ENCODE results near the gene PSTPIP1. TPM values are rescaled to one million over a fixed set of nuclear protein-coding genes. Genes with fewer than 3 reads are reported as not detected.
"Not testable (repeated sequence)": the region's sequence is repeated elsewhere in the genome, so short reads cannot be mapped to it uniquely, and the experiment has no call there.

The PSTPIP1 gene
- 0.57 TPM for polyA plus RNA-seq (2013, experiment 1 of 2; ENCODE audit: insufficient read length)
- 0.67 TPM for polyA plus RNA-seq (2013, experiment 2 of 2; ENCODE audit: insufficient read length)

- DNase-seq, result no peak
Observed at GRCh38 chr15:76994971-76995945, at the start of gene PSTPIP1. Gene PSTPIP1 (plus strand): TSS chr15:76995126. CDS start chr15:76995574, 448 bp downstream.

GRCh38 chr15:76945494-76946093 is 49.3 kb upstream of the PSTPIP1 start:
- DNase-seq, result peak; percentile 54

- no peak for DNase-seq
Observed at GRCh38 chr15:76947454-76947853, 47.5 kb upstream of the PSTPIP1 start.

- no peak for DNase-seq
Observed at GRCh38 chr15:76951220-76951619, 43.7 kb upstream of the PSTPIP1 start.

- DNase-seq, result no peak
Observed at GRCh38 chr15:76953913-76954312, 41.0 kb upstream of the PSTPIP1 start.

GRCh38 chr15:76954744-76955143 is 40.2 kb upstream of the PSTPIP1 start:
- DNase-seq, result peak; percentile 14

- no peak for DNase-seq
Observed at GRCh38 chr15:76961268-76962011, 33.5 kb upstream of the PSTPIP1 start.

GRCh38 chr15:76962337-76963013 is 32.5 kb upstream of the PSTPIP1 start:
- DNase-seq, result no peak

- DNase-seq, result no peak
Observed at GRCh38 chr15:76963596-76963995, 31.3 kb upstream of the PSTPIP1 start.

GRCh38 chr15:76964157-76964556 is 30.8 kb upstream of the PSTPIP1 start:
- DNase-seq, result no peak

GRCh38 chr15:76966051-76966450 is 28.9 kb upstream of the PSTPIP1 start:
- DNase-seq, result not testable (repeated sequence)

- DNase-seq, result no peak
Observed at GRCh38 chr15:76967067-76967466, 27.9 kb upstream of the PSTPIP1 start.

GRCh38 chr15:76968306-76968705 is 26.6 kb upstream of the PSTPIP1 start:
- DNase-seq, result no peak

GRCh38 chr15:76972389-76973361 is 22.3 kb upstream of the PSTPIP1 start:
- peak; percentile 20 for DNase-seq

- peak; percentile 21 for DNase-seq
Observed at GRCh38 chr15:76973362-76973743, 21.6 kb upstream of the PSTPIP1 start.

GRCh38 chr15:76973906-76974305 is 21.0 kb upstream of the PSTPIP1 start:
- DNase-seq, result no peak

GRCh38 chr15:76974456-76975036 is 20.4 kb upstream of the PSTPIP1 start:
- DNase-seq, result no peak

GRCh38 chr15:76976141-76976540 is 18.8 kb upstream of the PSTPIP1 start:
- no peak for DNase-seq

GRCh38 chr15:76976572-76977270 is 18.2 kb upstream of the PSTPIP1 start:
- DNase-seq, result no peak

All from fibroblast of skin of abdomen (primary cell).